ENCODE data around the gene KSR1.
A peak's percentile ranks its signal among the peaks of the same experiment; 100 is the strongest.

Gene KSR1

DNA sequence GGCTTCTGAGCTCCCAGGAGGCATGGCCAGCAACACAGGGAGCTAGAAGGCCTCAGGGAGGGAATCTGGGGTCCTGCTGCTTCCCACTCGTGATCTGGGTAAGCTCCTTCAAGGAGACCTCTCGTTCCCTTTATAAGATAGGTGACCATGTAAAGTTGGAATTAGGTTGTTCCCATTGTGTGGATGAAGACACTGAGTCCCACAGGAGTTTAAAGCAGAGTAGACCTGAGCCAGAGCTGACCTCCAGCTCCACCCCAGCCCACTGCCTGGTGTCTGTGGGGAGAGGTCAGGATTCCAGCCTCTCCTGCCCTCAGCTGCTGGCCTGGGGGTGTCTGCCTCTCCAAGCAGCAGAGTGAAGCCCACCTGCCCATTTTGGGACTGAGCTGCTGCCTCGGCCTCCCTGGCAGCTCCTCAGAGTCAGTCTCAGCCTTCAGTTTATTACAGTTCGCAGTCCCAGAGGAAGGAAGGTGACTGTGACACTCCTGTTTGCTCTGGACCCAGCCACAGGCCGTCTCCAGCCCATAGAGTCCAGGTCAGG, 141.6 kb downstream of the KSR1 start:
- TF ChIP-seq, protein P1, sequence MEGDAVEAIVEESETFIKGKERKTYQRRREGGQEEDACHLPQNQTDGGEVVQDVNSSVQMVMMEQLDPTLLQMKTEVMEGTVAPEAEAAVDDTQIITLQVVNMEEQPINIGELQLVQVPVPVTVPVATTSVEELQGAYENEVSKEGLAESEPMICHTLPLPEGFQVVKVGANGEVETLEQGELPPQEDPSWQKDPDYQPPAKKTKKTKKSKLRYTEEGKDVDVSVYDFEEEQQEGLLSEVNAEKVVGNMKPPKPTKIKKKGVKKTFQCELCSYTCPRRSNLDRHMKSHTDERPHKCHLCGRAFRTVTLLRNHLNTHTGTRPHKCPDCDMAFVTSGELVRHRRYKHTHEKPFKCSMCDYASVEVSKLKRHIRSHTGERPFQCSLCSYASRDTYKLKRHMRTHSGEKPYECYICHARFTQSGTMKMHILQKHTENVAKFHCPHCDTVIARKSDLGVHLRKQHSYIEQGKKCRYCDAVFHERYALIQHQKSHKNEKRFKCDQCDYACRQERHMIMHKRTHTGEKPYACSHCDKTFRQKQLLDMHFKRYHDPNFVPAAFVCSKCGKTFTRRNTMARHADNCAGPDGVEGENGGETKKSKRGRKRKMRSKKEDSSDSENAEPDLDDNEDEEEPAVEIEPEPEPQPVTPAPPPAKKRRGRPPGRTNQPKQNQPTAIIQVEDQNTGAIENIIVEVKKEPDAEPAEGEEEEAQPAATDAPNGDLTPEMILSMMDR (IDR thresholded peaks at IDR 0.05) = no peak
- no peak for TF ChIP-seq ZFX (IDR thresholded peaks at IDR 0.05; ENCODE audit: borderline replicate concordance)
- no peak overlapping the region for H3K27ac ChIP-seq

- TF ChIP-seq, protein P1 (IDR thresholded peaks at IDR 0.05) = no peak
- TF ChIP-seq ZFX (IDR thresholded peaks at IDR 0.05; ENCODE audit: borderline replicate concordance) = no peak
- H3K27ac ChIP-seq = no peak overlapping the region
Measured at GRCh38 chr17:27598337-27599050, 142.2 kb downstream of the KSR1 start.

GRCh38 chr17:27600471-27600870, 144.2 kb downstream of the KSR1 start:
- TF ChIP-seq, protein P1 (IDR thresholded peaks at IDR 0.05) = no peak
- TF ChIP-seq ZFX (IDR thresholded peaks at IDR 0.05; ENCODE audit: borderline replicate concordance) = no peak
- H3K27ac ChIP-seq = no peak overlapping the region

GRCh38 chr17:27601069-27601974, 145.1 kb downstream of the KSR1 start:
- TF ChIP-seq, protein P1 (IDR thresholded peaks at IDR 0.05) = peak; percentile 92
- TF ChIP-seq ZFX (IDR thresholded peaks at IDR 0.05; ENCODE audit: borderline replicate concordance) = no peak
- no peak overlapping the region for H3K27ac ChIP-seq

DNA sequence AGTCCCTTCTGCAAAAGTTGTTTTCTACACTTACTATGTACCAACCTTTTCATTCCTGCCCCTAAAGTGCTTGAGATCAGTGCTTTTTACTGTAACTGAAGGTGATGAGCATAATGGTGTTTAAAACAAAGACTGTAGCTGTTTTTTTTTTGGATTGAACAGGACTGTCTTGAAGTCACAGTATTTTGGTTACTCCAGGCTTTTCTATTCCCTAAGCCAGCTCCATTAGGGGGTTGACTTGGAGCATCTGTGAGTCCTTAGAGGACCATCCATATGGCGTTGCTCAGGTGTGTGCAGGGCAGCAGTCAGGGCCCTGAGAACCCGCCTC, 145.7 kb downstream of the KSR1 start:
- H3K27ac ChIP-seq = no peak overlapping the region
- TF ChIP-seq, protein P1 (IDR thresholded peaks at IDR 0.05) = peak; percentile 57; the same call in 1 of the 2 replicates
- no peak for TF ChIP-seq ZFX (IDR thresholded peaks at IDR 0.05; ENCODE audit: borderline replicate concordance)

GRCh38 chr17:27602721-27603420, 146.6 kb downstream of the KSR1 start:
- H3K27ac ChIP-seq = no peak overlapping the region

More at GRCh38 chr17:27602721-27603420, 146.6 kb downstream of the KSR1 start:
- TF ChIP-seq ZFX (IDR thresholded peaks at IDR 0.05; ENCODE audit: borderline replicate concordance) = no peak
- TF ChIP-seq, protein P1 (IDR thresholded peaks at IDR 0.05) = peak; percentile 97

All from 22Rv1 (cell line).